HG03432 (cell line): Measurements from ENCODE around the gene PPP3CA.

ENCODE experiments used
- ATAC-seq: cut with Tn5 transposase; IDR thresholded peaks from one replicate; pipeline ENCODE4 v1.9.1; 2021; ENCODE audit warnings: mild to moderate bottlenecking, moderate library complexity; ENCODE audit not compliant: unreplicated experiment

The PPP3CA gene

DNA sequence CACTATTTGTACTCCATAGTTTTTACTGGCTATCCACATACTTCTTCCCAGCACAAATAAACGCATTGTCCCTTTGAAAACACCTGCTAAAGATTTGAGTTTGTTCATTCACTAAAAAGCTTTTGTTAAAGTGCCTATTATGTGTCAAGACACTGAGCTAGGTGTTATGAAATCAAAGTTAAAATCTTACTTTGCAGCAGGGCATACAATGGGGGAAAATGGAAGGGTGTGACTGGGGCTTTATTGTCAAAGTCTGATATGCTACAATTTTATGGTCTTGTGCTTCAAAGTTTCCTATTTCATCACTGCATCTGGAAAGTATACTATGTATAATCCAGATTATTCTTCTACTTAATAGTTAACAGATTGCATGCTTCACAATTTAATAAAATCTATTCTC is 128.4 kb downstream of the PPP3CA start:
- ATAC-seq, result no peak

DNA sequence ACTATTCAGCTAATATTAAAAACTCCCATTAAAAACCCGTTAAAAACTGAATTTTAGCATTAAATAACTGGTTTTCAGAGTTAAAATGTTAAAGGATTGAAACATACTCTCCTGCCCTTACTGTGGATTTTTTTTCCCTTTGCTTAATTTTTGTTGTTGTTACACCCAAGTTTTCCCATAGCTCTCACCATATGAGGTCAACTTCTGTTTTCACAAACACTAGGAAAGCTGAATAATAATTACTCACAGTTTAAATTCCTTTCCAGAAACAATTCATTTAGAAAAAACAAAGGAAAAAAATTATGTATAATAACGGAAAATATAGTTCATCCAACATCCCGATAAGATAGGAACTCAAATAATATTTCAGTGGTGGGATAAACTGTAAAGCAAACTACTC is 129.0 kb downstream of the PPP3CA start:
- no peak for ATAC-seq

DNA sequence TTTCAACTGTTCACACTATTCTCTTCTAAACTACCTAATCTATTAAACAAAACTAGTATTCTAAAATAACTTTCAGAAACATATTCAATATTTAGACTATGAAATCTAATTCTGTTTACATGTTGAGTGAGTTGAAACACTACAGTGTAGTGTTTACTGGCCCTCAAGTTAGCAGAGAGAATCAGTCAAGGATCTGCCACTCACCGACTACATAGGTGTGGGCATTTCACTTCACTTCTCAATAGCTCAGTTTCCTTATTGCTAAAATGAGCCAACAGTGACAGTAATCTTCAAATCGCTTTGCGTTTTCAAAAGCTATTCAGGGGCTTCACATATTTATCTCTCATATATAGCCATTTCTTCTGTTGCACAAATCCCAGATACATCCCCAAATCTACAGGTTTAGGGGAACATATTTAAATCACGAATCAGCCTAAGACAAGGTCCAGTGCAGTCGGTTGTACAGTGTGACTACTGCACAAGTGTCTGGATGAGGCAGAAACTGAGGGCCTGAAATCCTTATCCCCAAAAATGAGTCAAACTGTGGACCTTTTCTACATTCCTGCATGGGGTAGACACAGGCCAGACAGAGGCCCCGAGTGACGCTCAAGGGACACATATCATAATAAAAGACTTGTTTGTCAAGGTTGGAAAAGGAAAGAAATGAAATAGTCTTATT is 129.8 kb downstream of the PPP3CA start:
- ATAC-seq, result no peak

DNA sequence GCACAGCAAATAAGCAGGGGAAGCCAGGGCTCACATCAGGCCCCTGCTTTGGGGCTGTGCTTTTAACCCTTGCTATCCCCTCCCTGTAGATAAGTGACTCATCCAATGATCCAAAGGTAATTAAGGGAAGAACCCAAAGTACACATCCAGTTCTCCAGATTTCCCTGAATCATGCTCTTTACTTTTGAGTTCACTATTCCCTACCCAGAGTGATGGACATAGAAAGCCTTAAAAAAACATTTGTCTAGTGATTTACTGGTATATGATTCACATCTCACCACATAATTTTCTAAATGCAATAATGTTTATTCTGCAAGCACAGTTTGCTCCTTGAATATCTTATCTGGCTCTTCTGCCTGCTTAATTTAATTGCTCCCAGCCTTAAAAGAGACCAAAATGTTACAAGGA is 136.2 kb downstream of the PPP3CA start:
- no peak for ATAC-seq

DNA sequence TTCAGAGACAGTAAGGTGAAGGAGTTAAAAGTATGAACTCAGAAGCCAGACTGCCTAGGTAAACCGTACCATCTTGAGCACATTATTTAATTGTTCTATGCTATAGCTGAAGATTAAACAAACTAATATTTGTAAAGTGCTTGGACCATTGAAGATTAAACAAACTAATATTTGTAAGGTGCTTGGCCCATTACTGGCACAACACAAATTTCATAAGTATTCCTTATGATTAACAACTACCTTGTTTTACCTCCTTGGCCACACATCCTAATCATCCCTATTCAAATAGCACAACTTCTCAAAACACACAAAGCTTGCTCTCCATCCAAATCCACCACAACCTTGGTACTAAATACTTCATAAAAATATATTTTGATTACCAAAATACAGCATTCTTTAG is 137.0 kb downstream of the PPP3CA start:
- no peak for ATAC-seq

DNA sequence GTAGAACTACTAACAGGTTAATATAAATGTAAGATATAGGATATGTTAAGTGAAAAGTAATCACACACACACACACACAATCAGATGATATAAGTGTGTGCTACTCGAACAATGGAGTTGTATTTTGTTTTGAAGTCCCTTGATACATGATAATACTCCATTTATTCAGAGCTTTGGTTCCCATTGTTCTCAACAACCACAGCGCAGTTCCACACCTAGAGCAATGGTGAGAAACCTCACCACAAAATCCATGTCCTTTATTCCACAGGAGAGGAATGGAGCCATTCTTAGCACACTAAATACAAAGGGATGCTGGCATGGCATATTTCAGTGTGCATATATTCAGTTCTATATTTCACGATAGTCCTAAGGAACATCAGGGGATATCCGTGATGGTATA is 139.2 kb downstream of the PPP3CA start:
- ATAC-seq, result no peak

DNA sequence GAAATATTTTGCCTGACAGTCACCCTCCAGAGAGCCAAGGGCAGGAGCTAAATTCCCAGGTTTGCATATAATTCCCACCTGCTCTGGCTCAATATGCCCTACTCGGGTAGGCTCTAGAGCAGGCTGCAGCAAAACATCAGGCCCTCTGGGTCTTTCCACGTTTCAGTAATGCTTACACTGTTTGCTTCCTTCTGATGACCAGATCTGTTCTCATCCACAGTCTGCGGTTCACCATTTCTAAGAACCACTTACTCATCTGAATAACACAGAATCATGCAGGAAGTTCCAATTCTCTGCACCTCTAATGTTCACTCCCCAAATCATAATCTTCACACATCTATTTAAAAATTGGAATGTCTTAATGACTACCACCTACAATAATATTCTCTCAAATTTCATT is 141.4 kb downstream of the PPP3CA start:
- peak; percentile 98 for ATAC-seq

DNA sequence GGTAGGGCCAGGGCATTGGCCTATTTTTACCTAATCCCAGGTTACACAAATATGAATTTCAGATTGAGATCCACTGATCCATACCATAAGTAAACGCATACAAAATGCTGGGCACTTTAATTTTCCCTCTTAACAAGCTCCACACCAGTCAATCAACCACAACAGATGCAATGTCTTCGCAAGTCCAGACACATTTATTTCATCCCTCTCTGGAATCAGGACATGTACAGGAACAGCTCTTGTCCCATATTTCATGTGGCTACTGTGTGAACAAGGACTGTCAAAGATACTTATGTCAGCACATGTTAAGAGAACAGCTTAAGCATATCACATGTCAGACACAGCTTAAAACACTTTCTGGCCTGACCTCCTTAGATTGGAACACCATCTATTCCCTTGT is 145.9 kb downstream of the PPP3CA start:
- no peak for ATAC-seq

DNA sequence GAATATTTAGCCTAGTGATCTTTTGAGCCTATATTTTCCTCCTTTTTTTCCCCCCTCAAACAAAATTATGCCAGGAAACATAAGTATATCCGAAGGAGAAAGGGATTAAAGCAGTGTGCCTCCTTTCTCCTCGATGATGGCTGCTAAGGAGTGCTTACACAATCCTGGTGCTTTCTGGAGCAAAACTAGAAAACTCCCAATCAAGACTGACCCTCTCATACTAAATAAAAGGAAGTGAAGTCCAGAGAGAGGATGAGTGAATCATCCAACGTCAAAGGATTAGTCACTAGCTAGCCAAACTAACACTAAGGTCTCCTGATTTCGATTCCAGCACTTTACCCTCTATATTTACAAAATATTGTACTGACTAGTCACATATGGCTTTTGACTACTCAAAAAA is 146.8 kb downstream of the PPP3CA start:
- no peak for ATAC-seq

DNA sequence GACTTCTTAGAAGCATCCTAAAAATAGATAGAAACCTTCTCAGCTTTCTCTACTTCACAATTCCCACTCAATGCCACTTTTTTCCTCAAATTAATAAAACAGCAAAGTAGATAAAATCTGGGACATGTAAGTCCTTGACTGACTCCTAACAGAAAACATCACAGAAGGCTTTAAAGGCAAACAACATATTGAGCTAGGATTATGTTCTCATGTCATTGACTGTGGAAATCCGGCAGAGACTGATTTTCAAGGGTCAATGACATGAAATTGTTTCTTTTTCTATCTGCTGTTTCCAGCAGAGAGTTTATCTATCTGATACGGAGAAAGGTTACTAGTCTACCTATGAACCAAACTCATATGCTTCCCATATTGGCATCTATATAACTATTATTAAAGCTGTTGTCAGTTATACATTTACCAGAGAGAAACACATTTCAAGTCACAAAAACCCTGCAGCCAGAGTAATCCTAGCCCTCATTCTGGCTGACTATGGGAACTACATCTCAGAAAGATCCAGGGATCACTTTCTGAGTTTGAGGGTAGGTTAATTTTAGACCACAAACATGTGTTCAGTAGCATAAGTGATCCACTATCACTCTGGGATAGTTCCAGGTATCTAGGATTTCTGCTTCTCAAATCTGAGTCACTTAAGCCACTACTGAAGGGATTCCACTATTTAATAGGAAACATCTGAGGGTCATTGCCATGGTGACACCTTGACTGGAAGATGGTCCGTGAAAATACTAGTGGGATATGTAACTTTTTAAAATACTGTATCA is 147.6 kb downstream of the PPP3CA start:
- no peak for ATAC-seq

DNA sequence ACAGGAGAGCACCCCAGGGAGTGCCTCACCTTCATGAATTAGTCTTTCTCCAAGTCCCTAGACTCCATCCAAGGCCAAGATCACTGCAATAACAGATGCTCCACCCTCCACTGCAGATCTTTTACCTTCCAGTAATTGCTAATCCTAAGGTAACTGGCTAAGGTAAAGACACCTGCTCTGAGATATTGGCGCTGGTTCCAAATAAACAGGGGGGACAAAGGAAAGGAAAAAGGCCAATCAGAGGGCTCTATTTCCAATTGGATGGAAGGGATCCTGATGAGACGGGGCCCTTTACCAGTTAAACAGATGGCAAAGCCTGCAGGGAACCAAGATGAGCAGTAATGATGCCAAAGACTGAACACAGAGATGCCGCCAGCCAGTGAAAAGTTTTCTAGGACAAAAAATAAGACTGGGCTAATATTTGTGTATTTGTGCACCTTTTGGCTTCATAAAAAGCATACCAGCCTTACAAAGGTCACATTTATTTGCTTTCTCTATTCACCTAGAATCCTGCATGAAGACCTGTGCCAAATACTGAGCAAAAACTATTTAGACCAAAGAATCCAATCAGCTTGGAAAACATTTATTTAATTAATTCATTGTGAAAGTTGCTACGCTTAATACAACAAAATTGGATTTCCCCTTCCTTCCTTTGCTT is 148.5 kb downstream of the PPP3CA start:
- no peak for ATAC-seq

DNA sequence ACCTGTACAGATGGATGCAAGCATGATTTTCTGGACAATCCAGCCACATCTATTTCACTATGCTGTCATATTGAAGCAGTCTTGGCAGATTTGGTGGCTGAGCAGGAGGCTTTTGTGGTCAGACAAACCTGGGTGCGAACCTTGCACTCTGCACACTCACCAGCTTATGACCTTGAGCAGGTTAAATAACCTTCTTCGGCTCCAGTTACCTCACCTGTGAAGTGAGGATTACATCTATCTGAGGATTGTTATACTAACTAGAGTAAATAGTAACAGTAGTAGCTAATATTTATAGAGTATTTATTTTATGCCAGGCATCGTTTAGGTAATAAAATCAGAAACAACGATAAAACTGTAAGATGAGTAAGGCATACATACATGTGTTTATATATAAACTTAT is 150.0 kb downstream of the PPP3CA start:
- no peak for ATAC-seq

DNA sequence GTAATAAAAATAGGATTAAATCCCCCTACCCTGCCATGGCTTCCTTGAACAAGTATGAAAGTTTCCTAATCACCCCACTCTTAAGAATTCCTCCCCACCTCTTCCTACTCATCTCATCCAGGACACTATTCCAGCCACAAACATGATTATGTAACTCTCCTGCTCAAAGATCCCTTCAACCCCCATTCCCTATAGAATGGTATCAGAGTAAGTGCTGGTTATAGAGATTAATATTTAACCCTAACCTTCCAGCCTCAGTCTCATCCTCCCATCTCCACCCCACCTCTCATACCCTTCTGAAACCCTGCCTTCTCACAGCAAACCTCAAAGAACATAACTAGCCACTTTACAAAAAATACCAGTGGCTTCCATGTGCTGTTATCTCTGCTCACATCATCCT is 155.1 kb downstream of the PPP3CA start:
- peak; percentile 92 for ATAC-seq

DNA sequence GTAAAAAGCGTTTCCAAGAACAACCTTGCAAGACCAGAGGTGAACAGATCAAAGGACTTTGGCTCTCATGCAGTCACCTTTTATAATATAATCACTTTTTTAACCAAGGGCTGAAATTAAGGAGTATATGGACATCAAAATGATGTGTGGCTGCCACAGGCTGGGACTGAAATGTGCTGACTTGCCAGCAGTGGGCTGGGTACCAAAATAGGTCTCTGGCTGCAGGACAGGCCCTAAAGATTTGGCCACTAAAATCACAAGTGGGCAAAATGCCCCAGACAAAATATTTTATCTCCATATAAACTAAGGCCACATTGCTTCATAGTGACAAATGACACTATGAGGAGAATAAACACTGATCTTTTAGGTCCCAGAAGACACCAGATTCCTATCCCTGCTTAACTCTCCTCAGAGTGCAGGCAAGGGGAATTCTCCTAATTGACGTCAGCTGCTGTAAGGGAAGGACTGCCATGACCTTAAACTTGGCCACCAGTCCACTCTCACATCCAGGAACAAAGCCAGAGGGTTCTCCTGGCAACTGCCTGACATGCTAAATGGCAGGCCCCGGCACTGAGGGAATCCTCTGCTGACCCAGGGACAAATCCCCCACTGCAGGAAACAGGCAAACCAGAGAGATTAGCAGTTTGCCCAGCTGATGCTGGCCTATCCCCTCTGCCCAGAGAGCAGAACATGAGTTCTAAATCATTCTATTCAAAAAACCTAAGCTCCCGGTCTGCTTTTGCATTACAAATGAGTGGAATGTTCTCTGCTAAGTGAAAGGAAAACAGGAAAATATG is 155.8 kb downstream of the PPP3CA start:
- no peak for ATAC-seq

DNA sequence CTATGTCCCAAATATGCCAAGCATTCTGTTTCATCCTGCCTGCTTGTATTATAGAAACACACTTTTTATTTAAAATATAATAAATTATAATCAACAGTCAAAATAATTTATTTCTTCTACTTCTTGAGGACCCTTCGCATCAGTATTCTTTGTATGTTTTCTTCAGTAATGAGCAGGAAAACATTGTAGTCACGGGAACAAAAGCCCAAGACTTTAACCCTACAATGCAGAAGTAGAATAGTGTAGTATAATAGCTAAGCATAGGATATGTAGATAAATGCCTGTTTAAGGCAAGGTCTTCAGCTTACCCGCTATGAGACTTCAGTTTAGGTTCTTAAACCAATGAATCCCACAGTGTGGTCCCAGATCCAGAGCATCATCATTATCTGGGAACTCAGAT is 156.6 kb downstream of the PPP3CA start:
- no peak for ATAC-seq

DNA sequence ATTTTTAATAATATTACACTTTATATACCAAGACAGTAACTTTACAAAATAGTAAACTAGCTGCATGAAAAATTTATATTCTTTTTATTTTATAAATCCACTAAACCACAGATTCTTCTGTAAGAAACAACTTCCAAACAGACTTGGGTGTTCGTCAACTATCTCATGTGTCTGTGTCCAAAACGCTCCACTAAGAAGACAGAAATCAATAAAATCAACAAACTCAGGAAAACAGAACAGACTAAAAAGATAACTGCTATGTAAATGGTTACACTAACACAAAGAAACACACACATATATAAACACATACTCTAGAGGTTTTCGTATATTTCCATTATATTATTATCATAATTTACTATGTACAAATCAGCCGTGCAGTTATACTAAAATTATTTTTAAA is 158.4 kb downstream of the PPP3CA start:
- no peak for ATAC-seq

DNA sequence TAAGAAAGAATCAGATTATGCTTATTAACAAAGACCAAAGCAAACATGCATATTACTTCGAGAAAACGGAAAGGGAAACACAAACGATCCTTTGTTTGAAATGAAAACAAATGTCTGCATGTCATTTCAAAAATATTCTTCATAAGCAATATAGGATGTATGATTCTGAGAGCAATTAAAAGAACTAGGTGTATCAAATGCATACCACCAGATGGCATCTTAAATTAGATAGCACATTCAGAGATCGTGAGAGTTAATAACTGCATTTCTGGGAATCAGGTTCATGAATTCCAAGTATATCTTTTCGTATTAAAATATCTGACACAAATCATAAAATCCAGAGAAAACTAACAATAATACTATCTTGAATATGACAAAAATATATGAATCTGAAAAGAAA is 159.5 kb downstream of the PPP3CA start:
- ATAC-seq, result no peak

DNA sequence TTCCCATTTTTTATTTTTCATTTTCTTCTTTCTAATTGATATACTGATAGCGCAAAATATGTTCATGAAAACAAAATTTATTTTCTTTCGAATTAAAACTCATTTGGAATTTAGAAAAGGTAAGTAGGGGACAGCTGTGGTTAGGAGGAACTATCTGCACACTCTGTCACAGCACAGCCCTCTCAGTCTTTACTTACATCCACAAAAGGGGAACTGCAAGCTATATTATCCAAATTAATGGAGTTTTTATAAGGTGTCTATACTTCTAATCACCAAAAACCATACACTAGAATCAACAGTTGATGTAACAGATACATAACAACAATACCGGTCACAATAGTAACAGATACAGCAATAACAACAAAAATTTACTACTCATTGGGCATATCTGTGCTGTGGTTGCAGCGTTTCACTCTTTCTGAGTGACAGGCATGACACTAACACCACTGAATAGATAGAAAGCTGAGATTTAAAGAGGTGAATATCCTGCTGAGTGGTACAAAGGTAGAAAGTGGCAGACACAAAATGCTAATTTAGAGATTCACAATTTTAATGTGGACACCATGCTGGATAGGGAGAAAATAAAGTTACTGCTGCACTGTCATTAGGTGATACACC is 160.7 kb downstream of the PPP3CA start:
- ATAC-seq, result no peak

DNA sequence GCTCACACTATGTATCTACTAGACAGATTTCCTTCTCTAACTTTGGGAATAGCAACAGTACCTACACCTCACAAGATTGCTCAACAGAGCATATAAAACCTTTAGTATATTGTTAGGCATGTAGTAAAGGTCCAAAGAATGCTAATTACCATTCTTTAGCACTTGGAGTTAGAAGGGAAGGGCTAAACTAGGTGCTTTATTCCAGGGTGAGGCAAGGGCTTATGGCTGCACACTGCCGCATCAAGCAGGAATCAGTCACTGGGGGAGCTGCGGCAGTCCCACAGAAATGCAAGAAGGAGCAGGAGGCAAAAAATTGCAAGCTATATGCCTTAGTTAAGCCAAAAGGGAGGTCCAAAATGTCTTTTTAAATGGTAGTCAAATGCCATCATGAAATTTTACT is 162.7 kb downstream of the PPP3CA start:
- ATAC-seq, result no peak

DNA sequence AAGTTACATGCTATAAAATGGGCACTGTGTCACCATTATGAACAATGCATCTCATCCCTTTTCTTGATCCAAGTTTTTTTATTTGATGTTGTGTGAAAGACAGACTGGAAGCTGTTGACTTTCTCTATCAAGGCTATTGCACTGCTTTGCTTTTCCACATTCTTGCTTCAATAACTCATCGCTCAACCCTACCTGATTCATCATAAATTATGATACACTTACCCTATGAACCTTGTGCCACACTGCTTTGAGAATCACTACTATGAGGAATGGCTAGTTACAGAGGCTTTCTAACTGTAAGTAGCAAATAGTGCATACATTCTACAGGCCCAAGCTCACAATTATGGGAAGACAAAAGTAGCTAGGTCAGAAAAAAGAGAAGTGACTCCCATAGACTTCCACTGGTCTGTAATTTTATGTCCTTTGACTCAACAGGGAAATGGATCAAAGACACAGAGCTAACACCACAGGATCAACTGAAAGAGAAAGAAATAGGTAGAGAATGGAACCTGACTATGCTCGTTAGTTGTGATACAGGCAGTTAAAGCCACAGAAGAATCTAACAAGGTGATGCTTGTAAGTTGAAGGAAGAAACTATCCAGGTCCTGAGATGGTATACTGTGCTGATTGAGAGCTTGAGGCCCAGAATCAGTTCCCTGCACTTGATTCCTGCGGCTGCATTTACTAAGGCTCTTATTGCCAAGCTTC is 163.5 kb downstream of the PPP3CA start:
- ATAC-seq, result no peak
